ENCODE measurements around the gene TTLL11.

Gene TTLL11

DNA sequence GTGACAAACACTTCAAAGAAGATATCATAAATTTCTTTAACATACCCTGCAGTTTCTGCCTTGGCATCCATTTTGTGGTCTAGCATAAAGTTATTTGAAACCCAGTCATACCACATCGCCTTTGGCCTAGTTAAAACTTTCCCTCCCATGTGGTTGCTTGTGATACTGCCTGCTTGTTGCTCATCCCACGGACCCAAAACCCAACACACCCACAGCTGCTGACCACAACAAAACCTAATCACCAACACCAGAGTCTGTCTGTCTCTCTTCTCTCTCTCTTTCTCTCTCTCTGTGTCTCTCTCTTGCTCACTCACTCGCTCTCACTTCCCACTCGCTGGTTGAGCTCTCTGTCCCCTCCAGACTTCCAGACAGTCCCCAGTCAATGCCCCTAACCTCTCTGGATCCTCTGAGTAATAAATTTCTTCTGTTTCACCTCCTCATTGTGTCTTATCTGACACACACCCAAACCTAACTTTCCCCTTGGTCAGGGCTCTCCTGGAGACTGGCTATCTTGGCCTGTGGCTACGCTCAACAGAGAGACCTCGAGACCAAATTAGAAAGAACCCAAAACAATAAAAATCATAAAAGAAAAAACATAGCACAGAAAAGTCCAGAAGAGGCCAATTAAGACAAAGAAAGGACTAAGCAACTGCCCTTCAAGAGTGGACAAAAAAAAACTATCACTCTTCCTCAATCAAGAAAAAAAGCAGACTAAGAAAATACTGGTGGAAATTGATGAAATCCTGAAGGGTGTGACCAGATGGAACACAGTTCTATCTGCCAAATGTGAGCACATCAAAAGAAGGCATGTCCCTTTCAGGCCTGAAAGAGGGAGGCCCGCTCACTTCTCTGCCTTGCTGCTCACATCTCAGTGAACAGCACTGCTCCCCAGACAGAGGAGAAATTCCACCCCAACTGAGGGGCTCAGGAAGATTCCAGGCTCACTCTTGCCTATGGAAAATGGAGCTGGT, 41.5 kb downstream of the TTLL11 start:
- no peak for DNase-seq (ENCODE audit: low spot score)

DNA sequence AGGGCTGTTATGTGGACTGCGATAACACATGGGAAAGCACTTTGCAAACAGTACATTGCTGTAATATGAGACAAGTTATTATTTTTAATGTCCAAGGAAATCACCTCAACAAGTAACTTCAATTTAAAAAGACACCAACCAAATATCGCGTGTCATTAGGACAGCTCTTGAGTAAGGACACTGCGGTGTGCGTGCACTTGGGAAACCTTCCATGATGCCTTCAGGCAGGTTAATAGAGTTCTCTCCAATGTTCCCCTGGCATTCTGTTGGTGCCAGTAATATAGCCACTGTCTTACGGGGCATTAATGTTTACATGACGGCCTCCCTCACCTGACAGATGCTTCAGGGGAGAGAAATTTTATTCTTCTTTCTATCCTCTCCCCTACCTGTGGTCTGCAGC, 42.9 kb downstream of the TTLL11 start:
- no peak for DNase-seq (ENCODE audit: low spot score)

- DNase-seq (ENCODE audit: low spot score), result no peak
These were observed 51.1 kb downstream of the TTLL11 start for GRCh38 chr9:122042056-122042455.

DNA sequence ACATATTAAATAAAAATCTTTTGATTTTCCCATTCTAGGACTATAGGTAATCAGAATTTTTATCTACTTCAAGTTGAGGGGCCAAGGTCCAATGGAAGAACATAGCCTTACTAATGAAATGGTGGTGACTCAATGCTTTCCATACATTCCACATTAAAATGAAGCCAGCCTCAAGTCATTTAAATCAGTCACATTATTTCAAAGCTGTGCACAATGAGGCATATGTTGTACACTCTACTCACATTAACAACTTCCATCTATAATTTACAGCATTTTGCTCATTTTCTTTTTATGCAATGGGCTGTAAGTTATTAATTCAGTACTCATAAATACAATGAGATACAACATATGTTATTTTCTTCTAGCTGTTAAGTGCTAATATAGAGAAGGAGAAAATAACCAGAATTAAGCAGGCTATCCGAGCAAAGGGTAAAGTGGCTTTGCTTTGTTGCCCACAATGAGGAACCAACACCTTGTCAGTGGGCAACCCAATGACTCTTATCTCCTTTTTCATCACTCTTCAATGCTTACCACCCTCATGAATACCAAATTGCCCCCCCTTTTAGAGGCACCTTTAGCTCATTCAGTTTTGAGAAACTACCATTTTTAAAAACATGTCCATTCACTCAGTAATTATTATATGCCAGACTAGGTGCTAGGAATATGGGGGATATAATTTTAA, 52.4 kb downstream of the TTLL11 start:
- no peak for DNase-seq (ENCODE audit: low spot score)

GRCh38 chr9:122039234-122039633, 53.9 kb downstream of the TTLL11 start:
- no peak for DNase-seq (ENCODE audit: low spot score)

DNA sequence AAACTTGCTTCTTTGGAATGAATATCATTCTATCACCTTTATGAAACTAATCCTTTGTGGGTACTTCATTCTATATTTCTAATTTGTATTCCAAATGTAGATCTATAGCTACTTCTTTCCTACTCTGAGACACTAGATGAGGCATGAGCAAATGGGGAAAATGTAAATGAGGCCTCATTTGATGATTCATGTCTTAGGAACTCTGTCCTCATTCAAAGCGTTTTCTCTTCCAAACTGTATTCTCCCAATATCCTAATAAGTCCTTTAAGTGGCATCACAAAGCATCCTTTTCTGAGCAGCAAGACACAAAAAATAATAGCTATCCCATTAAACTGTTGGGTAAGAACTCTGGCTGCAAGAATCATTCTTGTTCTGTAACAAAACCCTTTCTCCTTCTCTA, 56.1 kb downstream of the TTLL11 start:
- DNase-seq (ENCODE audit: low spot score), result no peak

- DNase-seq (ENCODE audit: low spot score), result no peak
These were observed 56.7 kb downstream of the TTLL11 start for GRCh38 chr9:122036408-122036807.

DNA sequence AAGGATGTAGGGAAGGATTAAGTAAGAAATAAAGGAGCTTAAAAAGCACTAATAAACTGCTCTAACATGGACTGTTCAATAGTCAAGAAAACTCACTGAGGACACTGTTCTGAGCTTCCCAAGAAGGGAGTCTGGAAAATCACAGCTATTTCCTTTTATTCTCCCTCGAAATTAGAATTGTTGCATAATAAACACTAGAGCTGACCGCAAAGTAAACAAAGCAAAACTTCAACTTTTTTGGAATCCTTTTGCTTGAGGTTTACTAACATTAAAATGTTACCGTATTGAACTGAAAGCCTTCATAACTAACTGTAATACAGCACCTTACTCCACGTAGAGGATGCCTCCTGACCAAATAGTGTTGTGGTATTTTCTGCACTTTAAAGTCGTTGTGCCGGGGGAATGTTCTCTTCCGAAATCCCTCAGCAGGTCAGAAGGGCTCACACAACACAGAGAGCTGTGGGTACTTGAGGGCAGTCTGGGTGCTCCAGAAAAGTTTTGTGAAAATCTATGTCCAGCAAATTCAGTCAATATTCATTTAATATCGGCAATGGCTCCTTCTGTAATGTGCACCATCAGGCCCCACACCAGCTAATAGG, 59.2 kb downstream of the TTLL11 start:
- DNase-seq (ENCODE audit: low spot score), result no peak

DNA sequence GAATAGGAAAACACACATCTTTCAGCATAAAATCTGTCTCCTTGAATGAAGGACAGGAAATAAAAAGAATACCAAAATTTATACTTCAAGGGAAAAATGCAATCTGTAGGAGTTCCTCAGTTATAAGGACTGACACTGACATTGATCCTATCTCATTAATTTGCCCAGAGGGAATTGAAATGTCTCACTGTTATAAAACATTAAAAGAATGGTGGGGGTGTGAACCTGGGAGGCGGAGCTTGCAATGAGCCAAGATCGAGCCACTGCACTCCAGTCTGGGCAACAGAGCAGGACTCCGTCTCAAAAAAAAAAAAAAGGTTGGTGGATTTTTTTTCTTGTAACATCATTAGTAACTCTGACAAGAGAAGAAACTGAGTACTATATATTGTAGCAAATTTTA, 60.8 kb downstream of the TTLL11 start:
- no peak for DNase-seq (ENCODE audit: low spot score)

- no peak for DNase-seq (ENCODE audit: low spot score)
These were observed 61.3 kb downstream of the TTLL11 start for GRCh38 chr9:122031776-122032175.

DNA sequence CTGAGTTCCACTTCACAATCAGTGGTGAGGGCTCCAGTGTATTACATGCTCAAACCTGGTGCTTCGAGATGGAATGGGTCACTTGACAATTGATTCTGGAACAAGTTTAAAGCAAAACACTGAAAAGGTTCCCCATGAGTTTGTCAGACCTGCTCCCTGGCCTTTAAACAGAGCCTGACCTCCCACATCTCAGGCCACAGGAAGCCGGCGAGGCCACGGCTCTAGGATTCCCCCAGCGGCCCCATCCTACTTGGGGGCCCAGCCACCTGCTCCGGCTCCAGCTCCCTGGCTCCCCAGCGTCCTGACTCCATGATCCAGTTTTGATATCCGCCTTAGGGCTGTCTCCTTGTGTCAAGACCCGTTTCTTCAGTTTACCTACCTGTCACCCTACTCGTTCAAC, 62.0 kb downstream of the TTLL11 start:
- DNase-seq (ENCODE audit: low spot score), result no peak

GRCh38 chr9:122030357-122030756, 62.8 kb downstream of the TTLL11 start:
- DNase-seq (ENCODE audit: low spot score), result no peak

DNA sequence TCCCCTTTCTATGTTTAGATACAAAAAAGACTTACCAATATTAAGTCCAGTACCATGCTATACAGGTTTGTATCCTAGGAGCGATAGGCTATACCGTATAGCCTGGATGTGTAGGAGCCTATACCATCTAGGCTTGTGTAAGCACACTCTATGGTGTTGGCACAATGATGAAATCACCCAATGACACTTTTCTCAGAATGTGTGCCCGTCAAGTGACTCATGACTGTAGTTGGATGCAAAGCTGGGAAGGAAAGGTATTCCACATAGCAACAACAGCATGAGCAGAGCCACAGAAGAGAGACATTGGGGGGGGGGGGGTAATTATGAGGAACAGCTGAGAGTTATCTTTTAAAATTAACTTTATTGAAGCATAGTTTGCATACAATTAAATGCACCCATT, 63.2 kb downstream of the TTLL11 start:
- no peak for DNase-seq (ENCODE audit: low spot score)

DNA sequence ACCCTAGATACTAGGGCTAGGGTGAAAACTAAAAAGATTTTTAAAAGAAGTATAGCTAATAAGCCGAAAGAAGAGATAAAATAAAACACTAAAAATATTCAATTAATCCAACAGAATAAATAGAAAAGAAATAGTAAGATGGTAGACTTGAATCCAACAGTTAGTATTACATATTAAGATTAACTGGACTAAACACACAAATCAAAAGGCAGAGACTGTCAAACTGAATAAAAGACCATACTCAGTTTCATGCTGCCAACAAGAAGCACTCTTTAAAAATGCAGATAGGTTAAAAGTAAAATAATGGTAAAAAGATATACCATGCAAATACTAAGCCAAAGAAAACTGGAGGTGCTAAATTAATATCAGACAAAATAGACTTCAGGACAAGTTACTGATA, 65.0 kb downstream of the TTLL11 start:
- DNase-seq (ENCODE audit: low spot score), result no peak

GRCh38 chr9:122020398-122020797, 72.7 kb downstream of the TTLL11 start:
- DNase-seq (ENCODE audit: low spot score), result no peak

DNA sequence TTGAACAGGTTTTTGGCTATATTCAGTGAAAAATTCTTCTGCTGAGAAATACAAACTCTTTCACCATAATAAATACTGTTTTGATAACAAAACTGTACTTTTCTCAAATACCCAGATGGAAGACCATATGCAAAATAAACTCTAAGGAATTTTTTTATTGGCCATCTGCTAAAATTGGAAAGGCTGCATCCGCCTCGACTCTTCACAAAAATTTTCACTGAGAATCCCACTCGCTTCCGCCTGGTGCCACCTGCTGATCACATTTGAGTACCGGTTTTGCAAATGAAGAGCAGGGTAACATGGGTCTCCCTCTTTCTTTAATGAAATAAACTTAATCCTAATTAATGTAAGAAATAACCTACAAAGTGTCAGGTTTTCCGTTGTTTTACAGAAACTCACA, 76.4 kb downstream of the TTLL11 start:
- no peak for DNase-seq (ENCODE audit: low spot score)

GRCh38 chr9:122016309-122016708, 76.8 kb downstream of the TTLL11 start:
- DNase-seq (ENCODE audit: low spot score), result no peak

DNA sequence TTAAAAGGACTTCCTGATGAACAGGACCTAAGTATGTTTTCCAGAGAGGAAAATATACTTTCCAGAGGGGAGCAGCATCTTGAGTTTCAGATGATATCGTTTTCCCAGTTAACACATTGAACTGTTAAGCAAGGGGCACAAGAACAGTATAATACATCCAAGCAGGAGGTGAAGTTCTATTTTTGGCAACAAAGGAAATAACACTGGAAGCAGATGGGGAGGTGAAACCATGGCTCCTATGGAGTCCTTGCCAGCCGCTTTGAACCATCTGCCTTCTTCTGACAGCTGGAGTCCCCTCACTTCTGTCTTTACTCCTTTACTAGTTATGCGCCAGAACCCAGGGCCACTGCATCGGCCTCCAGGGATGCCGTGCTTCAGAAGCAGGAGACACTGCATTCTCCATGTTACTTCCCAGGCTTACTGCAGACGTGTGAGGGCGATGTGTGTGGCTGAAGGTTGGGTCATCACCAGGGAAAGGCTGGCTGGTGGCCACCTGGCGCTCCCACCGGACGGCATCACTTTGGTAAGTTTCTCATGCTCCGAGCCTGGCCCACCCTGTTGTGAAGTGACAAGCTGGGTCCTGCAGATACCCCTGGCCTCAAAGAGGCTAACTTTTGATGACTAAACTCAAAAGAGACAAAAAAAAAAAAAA, 77.8 kb downstream of the TTLL11 start:
- no peak for DNase-seq (ENCODE audit: low spot score)

- no peak for DNase-seq (ENCODE audit: low spot score)
These were observed 81.2 kb downstream of the TTLL11 start for GRCh38 chr9:122011818-122012498.

DNA sequence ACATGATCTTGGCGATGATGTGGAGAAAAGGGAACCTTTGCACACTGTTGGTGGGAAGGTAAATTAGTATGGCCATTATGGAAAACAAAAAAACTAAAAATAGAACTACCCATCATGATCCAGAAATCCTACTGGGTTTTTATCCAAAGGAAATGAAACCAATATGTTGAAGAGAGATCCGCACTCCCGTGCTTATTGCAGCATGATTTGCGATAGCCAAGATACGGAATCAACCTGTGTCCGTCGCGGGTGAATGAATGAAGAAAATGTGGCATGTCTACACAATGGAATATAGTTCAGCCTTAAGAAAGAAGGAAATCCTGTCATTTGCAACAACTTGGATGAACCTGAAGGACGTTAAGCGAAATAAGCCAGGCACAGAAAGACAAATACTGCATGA, 84.5 kb downstream of the TTLL11 start:
- DNase-seq (ENCODE audit: low spot score), result no peak

GRCh38 chr9:122007837-122008236, 85.3 kb downstream of the TTLL11 start:
- no peak for DNase-seq (ENCODE audit: low spot score)

- DNase-seq (ENCODE audit: low spot score), result peak; percentile 51
These were observed 87.5 kb downstream of the TTLL11 start for GRCh38 chr9:122005597-122005996.
